ENCODE results near the gene PEG3.

GRCh38 chr19:56842412-56842811 is 1.9 kb upstream of the PEG3 start:
- TF ChIP-seq POLR2A (IDR thresholded peaks at IDR 0.05; ENCODE audit: low read depth, low read length) = no peak
- no peak for TF ChIP-seq CEBPB (IDR thresholded peaks at IDR 0.05; ENCODE audit: low read depth, low read length)
- TF ChIP-seq BHLHE40 (IDR thresholded peaks at IDR 0.05; ENCODE audit: low read depth, low read length) = no peak
- no peak for TF ChIP-seq RFX5 (IDR thresholded peaks at IDR 0.05; ENCODE audit: low read depth, low read length)
- TF ChIP-seq CTCF (conservative IDR thresholded peaks at IDR 0.05; ENCODE audit: low read depth, low read length) = no peak
- TF ChIP-seq SMC3 (IDR thresholded peaks at IDR 0.05; ENCODE audit: low read depth, low read length) = no peak
- TF ChIP-seq RAD21 (IDR thresholded peaks at IDR 0.05; ENCODE audit: low read length) = no peak
- TF ChIP-seq RCOR1 (IDR thresholded peaks at IDR 0.05; ENCODE audit: insufficient replicate concordance, low read length) = no peak
- no peak for TF ChIP-seq MAZ (IDR thresholded peaks at IDR 0.05; ENCODE audit: borderline replicate concordance, low read depth, low read length)
- no peak for TF ChIP-seq USF2 (IDR thresholded peaks at IDR 0.05; ENCODE audit: low read depth, low read length)
- TF ChIP-seq MAFK (IDR thresholded peaks at IDR 0.05; ENCODE audit: low read depth, low read length) = no peak
- TF ChIP-seq ELK1 (IDR thresholded peaks at IDR 0.05; ENCODE audit: borderline replicate concordance, low read depth, low read length) = no peak
- TF ChIP-seq MXI1 (IDR thresholded peaks at IDR 0.05; ENCODE audit: borderline replicate concordance, low read depth, low read length) = no peak
- no peak for TF ChIP-seq NFE2L2 (IDR thresholded peaks at IDR 0.05; ENCODE audit: low read depth, low read length)

Data from IMR-90 (cell line).